Trophoblast cell (in vitro differentiated cells and primary cell): ENCODE data around the gene SUSD6.
A peak's percentile ranks its signal among the peaks of the same experiment; 100 is the strongest.

Experiments used
- DNase-seq, 2 donors: peaks; one replicate each; pipeline ENCODE4 v3.0.0-alpha.2; 2016
- H2AFZ ChIP-seq: 2 replicates; pipeline ENCODE4 v1.6.1; 2013; ENCODE audit warnings: low read length, moderate library complexity, mild to moderate bottlenecking; ENCODE audit not compliant: insufficient read depth, poor library complexity
- H2AK5ac ChIP-seq: 2 replicates; pipeline ENCODE4 v1.6.1; 2013; ENCODE audit warnings: mild to moderate bottlenecking, low read length
- H2BK120ac ChIP-seq: 2 replicates; pipeline ENCODE4 v1.6.1; 2013; ENCODE audit warnings: low read length, mild to moderate bottlenecking, moderate library complexity; ENCODE audit not compliant: insufficient read depth, poor library complexity
- H2BK12ac ChIP-seq: 2 replicates; pipeline ENCODE4 v1.6.1; 2013; ENCODE audit warnings: mild to moderate bottlenecking, low read length, moderate library complexity
- H2BK5ac ChIP-seq: 2 replicates; pipeline ENCODE4 v1.6.1; 2013; ENCODE audit warnings: low read length, low read depth, moderate library complexity, mild to moderate bottlenecking; ENCODE audit not compliant: poor library complexity
- H3K14ac ChIP-seq: 2 replicates; pipeline ENCODE4 v1.6.1; 2013; ENCODE audit warnings: mild to moderate bottlenecking, low read length
- H3K18ac ChIP-seq: 2 replicates; pipeline ENCODE4 v1.6.1; 2013; ENCODE audit warnings: mild to moderate bottlenecking, low read length
- H3K23ac ChIP-seq: 2 replicates; pipeline ENCODE4 v1.6.1; 2013; ENCODE audit warnings: low read length
- H3K27ac ChIP-seq: 2 replicates; pipeline ENCODE4 v1.5.1; 2013; ENCODE audit warnings: low read depth, mild to moderate bottlenecking, inconsistent platforms, low read length, moderate library complexity
- H3K27me3 ChIP-seq: 2 replicates; pipeline ENCODE4 v1.6.1; 2013; ENCODE audit warnings: inconsistent platforms, mild to moderate bottlenecking, low read length, moderate library complexity; ENCODE audit not compliant: insufficient read depth
- H3K36me3 ChIP-seq, 2 experiments: 1 replicate in 1 of 2; 2 replicates in 1 of 2; pipeline ENCODE4 v1.6.1; 2013; ENCODE audit warnings: low read length in 2 of 2, mild to moderate bottlenecking in 2 of 2, moderate library complexity in 1 of 2; ENCODE audit not compliant: insufficient read depth in 2 of 2, control insufficient read depth in 1 of 2
- H3K4ac ChIP-seq: 2 replicates; pipeline ENCODE4 v1.6.1; 2013; ENCODE audit warnings: low read depth, mild to moderate bottlenecking, low read length, moderate library complexity
- H3K4me1 ChIP-seq, 2 experiments: 1 replicate in 1 of 2; 2 replicates in 1 of 2; pipeline ENCODE4 v1.6.1; 2013; ENCODE audit warnings: low read length in 2 of 2, mild to moderate bottlenecking in 2 of 2, moderate library complexity in 1 of 2; ENCODE audit not compliant: insufficient read depth in 2 of 2, control insufficient read depth in 1 of 2
- H3K4me2 ChIP-seq: 2 replicates; pipeline ENCODE4 v1.6.1; 2013; ENCODE audit warnings: inconsistent platforms, mild to moderate bottlenecking, low read length, moderate library complexity
- H3K4me3 ChIP-seq: 2 replicates; pipeline ENCODE4 v1.5.1; 2013; ENCODE audit warnings: mild to moderate bottlenecking, low read depth, low read length, inconsistent platforms
- H3K79me1 ChIP-seq: one replicate; pipeline ENCODE4 v1.6.1; 2013; ENCODE audit warnings: low read length
- H3K79me2 ChIP-seq: 2 replicates; pipeline ENCODE4 v1.6.1; 2013; ENCODE audit warnings: low read length, mild to moderate bottlenecking; ENCODE audit not compliant: control insufficient read depth, insufficient read depth, poor library complexity
- H3K9ac ChIP-seq: 2 replicates; pipeline ENCODE4 v1.6.1; 2013; ENCODE audit warnings: mild to moderate bottlenecking, low read length
- H3K9me3 ChIP-seq: 2 replicates; pipeline ENCODE4 v1.6.1; 2013; ENCODE audit warnings: low read depth, mild to moderate bottlenecking, control low read depth, inconsistent platforms, low read length; ENCODE audit not compliant: insufficient read depth
- H4K12ac ChIP-seq: 2 replicates; pipeline ENCODE4 v1.6.1; 2013; ENCODE audit warnings: low read depth, mild to moderate bottlenecking, low read length, moderate library complexity
- H4K8ac ChIP-seq: 2 replicates; pipeline ENCODE4 v1.6.1; 2013; ENCODE audit warnings: low read depth, mild to moderate bottlenecking, low read length, moderate library complexity
- H4K91ac ChIP-seq: one replicate; pipeline ENCODE4 v1.6.1; 2013; ENCODE audit warnings: low read depth, mild to moderate bottlenecking, low read length, moderate library complexity
- WGBS: extraction: QIAGEN DNeasy Blood & Tissue Kit; methylation state at CpG from one replicate; pipeline ENCODE4 v1.1.7; 2013; ENCODE audit warnings: missing lambda C conversion rate; ENCODE audit not compliant: insufficient read length, insufficient coverage; ENCODE audit errors: extremely low coverage; 5-methylcytosine and 5-hydroxymethylcytosine counted together

Gene SUSD6

GRCh38 chr14:69573205-69573830 lies 38.1 kb upstream of the SUSD6 start:
- H3K79me2 ChIP-seq: no peaks in the 10 kb centered on the region
- H4K8ac ChIP-seq: no peak overlapping the region
- no peak overlapping the region for H3K27ac ChIP-seq
- no peak overlapping the region for H2BK12ac ChIP-seq
- H3K4ac ChIP-seq: no peak overlapping the region
- no peak overlapping the region for H2AFZ ChIP-seq
- no peak overlapping the region for H3K4me3 ChIP-seq
- no peak overlapping the region for H2AK5ac ChIP-seq
- H2BK120ac ChIP-seq: no peak overlapping the region
- peaks cover 15% of the 10 kb centered on the region for H3K27me3 ChIP-seq
- no peak overlapping the region for H3K18ac ChIP-seq
- H2BK5ac ChIP-seq: no peak overlapping the region
- H3K4me2 ChIP-seq: no peak overlapping the region
- H4K91ac ChIP-seq: no peak overlapping the region
- no peaks in the 10 kb centered on the region for H3K36me3 ChIP-seq
- H4K12ac ChIP-seq: no peak overlapping the region
- WGBS: no CpG with 5 or more reads among the region's 51 CpGs
- H3K23ac ChIP-seq: no peak overlapping the region
- peaks cover 9% of the 10 kb centered on the region in 2 experiments for H3K4me1 ChIP-seq
- H3K9me3 ChIP-seq: peaks cover 3% of the 10 kb centered on the region
- DNase-seq: peak in 1 of 2 donors; percentile 29
- no peaks in the 10 kb centered on the region for H3K79me1 ChIP-seq
- H3K9ac ChIP-seq: no peak overlapping the region
- no peak overlapping the region for H3K14ac ChIP-seq

- H3K79me2 ChIP-seq: no peaks in the 10 kb centered on the region
- H3K27ac ChIP-seq: no peak overlapping the region
- H3K18ac ChIP-seq: no peak overlapping the region
- H3K36me3 ChIP-seq: no peaks in the 10 kb centered on the region
- no peak overlapping the region for H4K8ac ChIP-seq
- DNase-seq: no peak
- H2BK12ac ChIP-seq: no peak overlapping the region
- no peak overlapping the region for H3K23ac ChIP-seq
- H3K79me1 ChIP-seq: no peaks in the 10 kb centered on the region
- peaks cover 3% of the 10 kb centered on the region for H3K9me3 ChIP-seq
- no peak overlapping the region for H3K4ac ChIP-seq
- H3K4me1 ChIP-seq: peaks cover 9% of the 10 kb centered on the region in 2 experiments
- peaks cover 15% of the 10 kb centered on the region for H3K27me3 ChIP-seq
- H3K4me3 ChIP-seq: no peak overlapping the region
- no CpG with 5 or more reads among the region's 15 CpGs for WGBS
- H2BK120ac ChIP-seq: no peak overlapping the region
- no peak overlapping the region for H4K91ac ChIP-seq
- no peak overlapping the region for H4K12ac ChIP-seq
- no peak overlapping the region for H2AFZ ChIP-seq
- H3K4me2 ChIP-seq: no peak overlapping the region
- no peak overlapping the region for H3K14ac ChIP-seq
- H2BK5ac ChIP-seq: no peak overlapping the region
- no peak overlapping the region for H2AK5ac ChIP-seq
- H3K9ac ChIP-seq: no peak overlapping the region
Measured at GRCh38 chr14:69573831-69574262, 37.5 kb upstream of the SUSD6 start.

GRCh38 chr14:69574263-69574953 lies 37.0 kb upstream of the SUSD6 start, which contains the start of gene CCDC177:
TSS of gene CCDC177 (minus strand) at chr14:69574871. CDS start at chr14:69573622, 1,249 bp downstream.
- Histone ChIP-seq H3K36me3 (no peaks in the 10 kb centered on the region), H3K9me3 (peaks cover 3% of the 10 kb centered on the region), H3K27ac (no peak within 1 kb of the TSS), H3K23ac (no peak within 1 kb of the TSS), H3K18ac (no peak within 1 kb of the TSS), H2BK120ac (no peak within 1 kb of the TSS), H3K4me1 (peaks cover 9% of the 10 kb centered on the region in 2 experiments), H2BK5ac (no peak within 1 kb of the TSS), H3K4me3 (no peak within 1 kb of the TSS), H2AK5ac (no peak within 1 kb of the TSS), H4K8ac (no peak within 1 kb of the TSS), H3K9ac (no peak within 1 kb of the TSS), H2BK12ac (no peak within 1 kb of the TSS), H3K4ac (no peak within 1 kb of the TSS), H4K91ac (no peak within 1 kb of the TSS), H3K27me3 (peaks cover 15% of the 10 kb centered on the region), H3K4me2 (peak within 1 kb of the TSS; percentile 75), H2AFZ (no peak within 1 kb of the TSS), H3K79me1 (no peaks in the 10 kb centered on the region), H4K12ac (no peak within 1 kb of the TSS), H3K79me2 (no peaks in the 10 kb centered on the region), H3K14ac (no peak within 1 kb of the TSS)
- no CpG with 5 or more reads among the region's 52 CpGs for WGBS
- peak; percentile 40 to 79 for DNase-seq

- H2AK5ac ChIP-seq: no peak overlapping the region
- no peak overlapping the region for H3K27ac ChIP-seq
- no peak overlapping the region for H3K4me2 ChIP-seq
- no peak overlapping the region for H4K91ac ChIP-seq
- peaks cover 7 to 9% of the 10 kb centered on the region in 2 experiments for H3K4me1 ChIP-seq
- no peak overlapping the region for H3K4me3 ChIP-seq
- H3K27me3 ChIP-seq: peaks cover 15% of the 10 kb centered on the region
- no peak overlapping the region for H3K14ac ChIP-seq
- H3K36me3 ChIP-seq: no peaks in the 10 kb centered on the region
- H3K79me2 ChIP-seq: no peaks in the 10 kb centered on the region
- no peaks in the 10 kb centered on the region for H3K79me1 ChIP-seq
- H2AFZ ChIP-seq: no peak overlapping the region
- DNase-seq: no peak
- H2BK12ac ChIP-seq: no peak overlapping the region
- H3K23ac ChIP-seq: no peak overlapping the region
- no peak overlapping the region for H2BK120ac ChIP-seq
- no CpG with 5 or more reads among the region's 5 CpGs for WGBS
- no peak overlapping the region for H4K8ac ChIP-seq
- no peak overlapping the region for H3K4ac ChIP-seq
- no peak overlapping the region for H4K12ac ChIP-seq
- peaks cover 3% of the 10 kb centered on the region for H3K9me3 ChIP-seq
- H3K18ac ChIP-seq: no peak overlapping the region
- H3K9ac ChIP-seq: no peak overlapping the region
- no peak overlapping the region for H2BK5ac ChIP-seq
Measured at GRCh38 chr14:69574954-69575295, 36.5 kb upstream of the SUSD6 start.
